Ishikawa (cell line): ENCODE data around the gene ATP6V0A1.

ENCODE experiments used
- CEBPB ChIP-seq: IDR thresholded peaks from 2 replicates; pipeline ENCODE4 v1.6.1; 2012
- CREB1 ChIP-seq: IDR thresholded peaks from 2 replicates; pipeline ENCODE4 v1.6.1; 2012; ENCODE audit warnings: low read depth
- EGR1 ChIP-seq: IDR thresholded peaks from 2 replicates; pipeline ENCODE4 v1.6.1; 2012
- EP300 ChIP-seq: IDR thresholded peaks from 2 replicates; pipeline ENCODE4 v1.6.1; 2012; ENCODE audit warnings: borderline replicate concordance
- FOXM1 ChIP-seq: IDR thresholded peaks from 2 replicates; pipeline ENCODE4 v1.6.1; 2012; ENCODE audit warnings: low read depth, borderline replicate concordance
- MAX ChIP-seq: IDR thresholded peaks from 2 replicates; pipeline ENCODE4 v1.6.1; 2012
- NFIC ChIP-seq: IDR thresholded peaks from 2 replicates; pipeline ENCODE4 v1.6.1; 2012
- RAD21 ChIP-seq: IDR thresholded peaks from 2 replicates; pipeline ENCODE4 v1.6.1; 2012; ENCODE audit warnings: low read depth
- REST ChIP-seq: IDR thresholded peaks from 2 replicates; pipeline ENCODE4 v1.6.1; 2012; ENCODE audit warnings: low read depth, mild to moderate bottlenecking
- TAF1 ChIP-seq: IDR thresholded peaks from 2 replicates; pipeline ENCODE4 v1.6.1; 2012; ENCODE audit warnings: low read depth, mild to moderate bottlenecking
- TCF12 ChIP-seq: IDR thresholded peaks from 2 replicates; pipeline ENCODE4 v1.6.1; 2012; ENCODE audit warnings: low read depth
- TEAD4 ChIP-seq: IDR thresholded peaks from 2 replicates; pipeline ENCODE4 v1.6.1; 2012
- USF1 ChIP-seq: IDR thresholded peaks from 2 replicates; pipeline ENCODE4 v1.6.1; 2012
- YY1 ChIP-seq: IDR thresholded peaks from 2 replicates; pipeline ENCODE4 v1.6.1; 2012; ENCODE audit warnings: low read depth
- ZBTB7A ChIP-seq: IDR thresholded peaks from 2 replicates; pipeline ENCODE4 v1.6.1; 2012; ENCODE audit warnings: low read depth

Gene ATP6V0A1

GRCh38 chr17:42553866-42554249 is 95.2 kb downstream of the ATP6V0A1 start:
- TF ChIP-seq EP300 (no peak), USF1 (no peak), YY1 (no peak), CREB1 (no peak), ZBTB7A (no peak), TAF1 (no peak), TEAD4 (no peak), FOXM1 (no peak), REST (no peak), EGR1 (no peak), CEBPB (no peak), TCF12 (no peak), MAX (no peak), NFIC (no peak), RAD21 (no peak)

GRCh38 chr17:42554250-42555121 is 95.8 kb downstream of the ATP6V0A1 start:
- no peak for TF ChIP-seq EP300
- peak; percentile 64; the same call in 1 of the 2 replicates for TF ChIP-seq EGR1
- peak; percentile 82 for TF ChIP-seq TAF1
- peak; percentile 69 for TF ChIP-seq YY1
- TF ChIP-seq TEAD4 = peak; percentile 20; the same call in 1 of the 2 replicates
- TF ChIP-seq USF1 = no peak
- TF ChIP-seq REST = 0 out of 2 replicates have a peak, but pooled peaks have one; percentile 11
- peak; percentile 75 for TF ChIP-seq CREB1
- TF ChIP-seq ZBTB7A = peak; percentile 84
- TF ChIP-seq TCF12 = peak; percentile 58; the same call in 1 of the 2 replicates
- no peak for TF ChIP-seq RAD21
- TF ChIP-seq CEBPB = no peak
- TF ChIP-seq FOXM1 = no peak
- TF ChIP-seq MAX = peak; percentile 81
- no peak for TF ChIP-seq NFIC

- TF ChIP-seq EGR1 (no peak), REST (no peak), EP300 (no peak), TAF1 (no peak), CEBPB (no peak), TCF12 (no peak), RAD21 (no peak)
Observed at GRCh38 chr17:42555122-42555622, 96.5 kb downstream of the ATP6V0A1 start.

GRCh38 chr17:42559075-42559474 is 100.4 kb downstream of the ATP6V0A1 start:
- no peak for TF ChIP-seq TEAD4
- no peak for TF ChIP-seq REST
- TF ChIP-seq TCF12 = no peak
- no peak for TF ChIP-seq CREB1
- no peak for TF ChIP-seq ZBTB7A
- no peak for TF ChIP-seq CEBPB
- no peak for TF ChIP-seq EP300
- no peak for TF ChIP-seq NFIC
- TF ChIP-seq TAF1 = no peak
